ENCODE measurements around the gene MED31. TPM values are rescaled to one million over a fixed set of nuclear protein-coding genes. Genes with fewer than 3 reads are reported as not detected.
"Not testable (repeated sequence)": the region's sequence is repeated elsewhere in the genome, so short reads cannot be mapped to it uniquely, and the experiment has no call there.

Gene MED31
- total RNA-seq, 5 donors from 2014 or later (not counting 1 experiment from before 2014, with no cell fraction given): 18.9 to 26.3 (median 22.1) TPM

GRCh38 chr17:6660805-6661463 lies 9.5 kb upstream of the MED31 start:
- POLR2A ChIA-PET: interaction anchor here in 1 of 2 donors (0.6 kb wide), 1 partner anchor 23 kb away, joined by 4 read pairs; no protein-coding TSS in a partner anchor
- DNase-seq (no peak), ATAC-seq (replicated peaks in 1 of 4) (no peak)
- peak overlapping the region; percentile 37 to 58 for H3K27ac Mint-ChIP-seq
- H3K4me3 Mint-ChIP-seq: peak overlapping the region in 1 of 3 donors; percentile 24
- peaks cover 6 to 17% of the 10 kb centered on the region in 2 experiments for H3K4me1 ChIP-seq (ENCODE audit: control insufficient read depth in 1 of 2, extremely low read depth in 1 of 2, insufficient read depth in 2 of 2, low read length in 2 of 2)
- H3K27me3 ChIP-seq (replicated peaks in 1 of 2; ENCODE audit: control insufficient read depth in 2 of 2, extremely low read depth in 1 of 2, insufficient read depth in 2 of 2, low read length in 1 of 2): peaks cover 0 to 2% of the 10 kb centered on the region in 2 experiments
- H3K9me3 ChIP-seq: no peaks in the 10 kb centered on the region
- no peaks in the 10 kb centered on the region for H3K9me3 Mint-ChIP-seq
- H3K36me3 Mint-ChIP-seq: peaks cover 5% of the 10 kb centered on the region
- no peaks in the 10 kb centered on the region for H3K27me3 Mint-ChIP-seq
- CTCF ChIA-PET: no interaction called here
- peaks cover 33 to 42% (median 39%) of the 10 kb centered on the region in 3 donors for H3K4me1 Mint-ChIP-seq
- H3K27ac ChIP-seq (ENCODE audit: low read length): no peak overlapping the region
- 26% methylated on average over 5 of the region's 11 CpGs for WGBS (ENCODE audit: insufficient coverage)
- H3K4me3 ChIP-seq (ENCODE audit: control insufficient read depth in 1 of 2, extremely low read depth in 1 of 2, low read length in 1 of 2): no peak overlapping the region
- no peaks in the 10 kb centered on the region for H3K36me3 ChIP-seq (ENCODE audit: control insufficient read depth in 2 of 2, extremely low read depth in 1 of 2, insufficient read depth in 1 of 2, low read length in 1 of 2)

- 92% methylated on average over 9 of the region's 9 CpGs for WGBS (ENCODE audit: insufficient coverage)
- Mint-ChIP-seq H3K27me3 (no peaks in the 10 kb centered on the region), H3K36me3 (peaks cover 5% of the 10 kb centered on the region), H3K4me3 (peak overlapping the region in 1 of 3 donors; percentile 29), H3K4me1 (peaks cover 37 to 46% (median 41%) of the 10 kb centered on the region in 3 donors), H3K27ac (no peak overlapping the region), H3K9me3 (no peaks in the 10 kb centered on the region)
- DNase-seq (no peak), ATAC-seq (replicated peaks in 1 of 4) (no peak)
- H3K27ac ChIP-seq (ENCODE audit: low read length): no peak overlapping the region
- ChIA-PET CTCF (no interaction called here), POLR2A (no interaction called here)
- H3K36me3 ChIP-seq (ENCODE audit: control insufficient read depth in 2 of 2, extremely low read depth in 1 of 2, insufficient read depth in 1 of 2, low read length in 1 of 2): no peaks in the 10 kb centered on the region
- peaks cover 0 to 6% of the 10 kb centered on the region in 2 experiments for H3K27me3 ChIP-seq (replicated peaks in 1 of 2; ENCODE audit: control insufficient read depth in 2 of 2, extremely low read depth in 1 of 2, insufficient read depth in 2 of 2, low read length in 1 of 2)
- H3K4me3 ChIP-seq (ENCODE audit: control insufficient read depth in 1 of 2, extremely low read depth in 1 of 2, low read length in 1 of 2): no peak overlapping the region
- peaks cover 8 to 23% of the 10 kb centered on the region in 2 experiments for H3K4me1 ChIP-seq (ENCODE audit: control insufficient read depth in 1 of 2, extremely low read depth in 1 of 2, insufficient read depth in 2 of 2, low read length in 2 of 2)
- no peaks in the 10 kb centered on the region for H3K9me3 ChIP-seq
Measured at GRCh38 chr17:6660101-6660500, 8.7 kb upstream of the MED31 start.

GRCh38 chr17:6658411-6658810 lies 7.0 kb upstream of the MED31 start:
- Histone ChIP-seq H3K27me3 (replicated peaks in 1 of 2; ENCODE audit: control insufficient read depth in 2 of 2, extremely low read depth in 1 of 2, insufficient read depth in 2 of 2, low read length in 1 of 2) (peaks cover 0 to 13% of the 10 kb centered on the region in 2 experiments), H3K4me1 (ENCODE audit: control insufficient read depth in 1 of 2, extremely low read depth in 1 of 2, insufficient read depth in 2 of 2, low read length in 2 of 2) (peaks cover 10 to 30% of the 10 kb centered on the region in 2 experiments)
- Mint-ChIP-seq H3K4me1 (peaks cover 47 to 58% (median 53%) of the 10 kb centered on the region in 3 donors), H3K4me3 (peak overlapping the region; percentile 15 to 94 (median 91))
- H3K9me3 ChIP-seq; H3K27ac Mint-ChIP-seq; H3K27ac ChIP-seq (ENCODE audit: low read length); H3K36me3 Mint-ChIP-seq; CTCF ChIA-PET; H3K9me3 Mint-ChIP-seq; ATAC-seq (replicated peaks in 1 of 4); POLR2A ChIA-PET; H3K4me3 ChIP-seq (ENCODE audit: control insufficient read depth in 1 of 2, extremely low read depth in 1 of 2, low read length in 1 of 2); H3K27me3 Mint-ChIP-seq; H3K36me3 ChIP-seq (ENCODE audit: control insufficient read depth in 2 of 2, extremely low read depth in 1 of 2, insufficient read depth in 1 of 2, low read length in 1 of 2); DNase-seq: not testable (repeated sequence)
- WGBS (ENCODE audit: insufficient coverage): no CpG with 5 or more reads among the region's 5 CpGs

- peak overlapping the region; percentile 55 to 60 for H3K4me3 ChIP-seq (ENCODE audit: control insufficient read depth in 1 of 2, extremely low read depth in 1 of 2, low read length in 1 of 2)
- POLR2A ChIA-PET: no interaction called here
- H3K4me1 ChIP-seq (ENCODE audit: control insufficient read depth in 1 of 2, extremely low read depth in 1 of 2, insufficient read depth in 2 of 2, low read length in 2 of 2): peaks cover 12 to 30% of the 10 kb centered on the region in 2 experiments
- peaks cover 0 to 13% of the 10 kb centered on the region in 2 experiments for H3K27me3 ChIP-seq (replicated peaks in 1 of 2; ENCODE audit: control insufficient read depth in 2 of 2, extremely low read depth in 1 of 2, insufficient read depth in 2 of 2, low read length in 1 of 2)
- no peak for ATAC-seq (replicated peaks in 1 of 4)
- H3K27ac ChIP-seq (ENCODE audit: low read length): peak overlapping the region; percentile 34
- peak overlapping the region; percentile 79 to 88 for H3K27ac Mint-ChIP-seq
- H3K9me3 ChIP-seq: no peaks in the 10 kb centered on the region
- DNase-seq: no peak
- peak overlapping the region; percentile 88 to 94 (median 91) for H3K4me3 Mint-ChIP-seq
- H3K9me3 Mint-ChIP-seq: no peaks in the 10 kb centered on the region
- no peaks in the 10 kb centered on the region for H3K27me3 Mint-ChIP-seq
- WGBS (ENCODE audit: insufficient coverage): 84% methylated on average over 9 of the region's 18 CpGs
- CTCF ChIA-PET: interaction anchor here in 1 of 2 donors (0.6 kb wide), 1 partner anchor 17 kb away, joined by 4 read pairs; the partner anchor contains the start of gene KIAA0753
- peaks cover 53 to 65% (median 59%) of the 10 kb centered on the region in 3 donors for H3K4me1 Mint-ChIP-seq
- H3K36me3 Mint-ChIP-seq: peaks cover 8% of the 10 kb centered on the region
- H3K36me3 ChIP-seq (ENCODE audit: control insufficient read depth in 2 of 2, extremely low read depth in 1 of 2, insufficient read depth in 1 of 2, low read length in 1 of 2): no peaks in the 10 kb centered on the region
Measured at GRCh38 chr17:6657633-6658287, 6.4 kb upstream of the MED31 start.

GRCh38 chr17:6656797-6657632 lies 5.6 kb upstream of the MED31 start:
- peak overlapping the region; percentile 34 for H3K27ac ChIP-seq (ENCODE audit: low read length)
- peak; percentile 37 to 79 (median 61) for DNase-seq
- POLR2A ChIA-PET; H3K9me3 ChIP-seq; H3K36me3 Mint-ChIP-seq; H3K36me3 ChIP-seq (ENCODE audit: control insufficient read depth in 2 of 2, extremely low read depth in 1 of 2, insufficient read depth in 1 of 2, low read length in 1 of 2); H3K9me3 Mint-ChIP-seq; H3K27me3 Mint-ChIP-seq: not testable (repeated sequence)
- H3K27me3 ChIP-seq (replicated peaks in 1 of 2; ENCODE audit: control insufficient read depth in 2 of 2, extremely low read depth in 1 of 2, insufficient read depth in 2 of 2, low read length in 1 of 2): peaks cover 0 to 13% of the 10 kb centered on the region in 2 experiments
- peak overlapping the region; percentile 55 to 60 for H3K4me3 ChIP-seq (ENCODE audit: control insufficient read depth in 1 of 2, extremely low read depth in 1 of 2, low read length in 1 of 2)
- CTCF ChIA-PET: interaction anchor here in 1 of 2 donors (0.6 kb wide), 1 partner anchor 17 kb away, joined by 4 read pairs; the partner anchor contains the start of gene KIAA0753
- ATAC-seq (replicated peaks in 1 of 4): peak; percentile 88 to 94 (median 92)
- Mint-ChIP-seq H3K4me3 (peak overlapping the region; percentile 88 to 94 (median 91)), H3K4me1 (peaks cover 60 to 72% (median 66%) of the 10 kb centered on the region in 3 donors), H3K27ac (peak overlapping the region; percentile 79 to 88)
- H3K4me1 ChIP-seq (ENCODE audit: control insufficient read depth in 1 of 2, extremely low read depth in 1 of 2, insufficient read depth in 2 of 2, low read length in 2 of 2): peaks cover 18 to 38% of the 10 kb centered on the region in 2 experiments
- WGBS (ENCODE audit: insufficient coverage): 8% methylated on average over 19 of the region's 55 CpGs

All from T-cell (primary cell).